Prostate gland (tissue), 2 donors: Measurements from ENCODE around the gene SMIM38. TPM values are rescaled to one million over a fixed set of nuclear protein-coding genes. Genes with fewer than 3 reads are reported as not detected.
A peak's percentile ranks its signal among the peaks of the same experiment; 100 is the strongest.
"Not testable (repeated sequence)": the region's sequence is repeated elsewhere in the genome, so short reads cannot be mapped to it uniquely, and the experiment has no call there.

Source experiments
- DNase-seq: peaks from one replicate; pipeline ENCODE4 v3.0.0-alpha.2; 2019; ENCODE audit warnings: low spot score
- H3K27ac ChIP-seq, 2 donors: fragments of 200-600 bp; sonication (generic); 2 replicates each; pipeline ENCODE4 v1.5.1; 2017 to 2019
- H3K27me3 ChIP-seq: fragments of 200-600 bp; sonication (generic); replicated peaks from 2 replicates; pipeline ENCODE4 v1.5.1; 2019; ENCODE audit not compliant: insufficient read depth
- H3K36me3 ChIP-seq, 2 donors: fragments of 200-600 bp; sonication (generic); 1 replicate in 1 of 2; 2 replicates in 1 of 2; pipeline versions ENCODE4 v1.5.1 to v1.8.1; 2017 to 2019
- H3K4me1 ChIP-seq: fragments of 200-600 bp; sonication (generic); replicated peaks from 2 replicates; pipeline ENCODE4 v1.5.1; 2019
- H3K4me3 ChIP-seq, 2 donors: fragments of 200-600 bp; sonication (generic); 2 replicates each; pipeline ENCODE4 v1.5.1; 2017 to 2019
- H3K9me3 ChIP-seq: fragments of 200-600 bp; sonication (generic); 2 replicates; pipeline ENCODE4 v1.5.1; 2017
- POLR2A ChIP-seq: fragments of 450-650 bp; IDR thresholded peaks from one replicate; pipeline ENCODE4 v1.6.1; 2016; ENCODE audit warnings: antibody characterized with exemption, mild to moderate bottlenecking
- POLR2AphosphoS5 ChIP-seq: sonication (generic); formaldehyde crosslinking; IDR thresholded peaks from one replicate; pipeline ENCODE4 v1.6.1; 2017; ENCODE audit warnings: antibody characterized with exemption
- WGBS: methylation state at CpG from one replicate; pipeline ENCODE4 v1.1.5; 2018; 5-methylcytosine and 5-hydroxymethylcytosine counted together
- intact Hi-C: fragments of 100-400 bp; cut with DNase I; formaldehyde crosslinking; loops from one replicate; pipeline ENCODE4 v1.14.2; 2022
- total RNA-seq, 2 donors: library from RNA; depleted of rRNA; stranded (reverse); fragments of >200 nt; gene quantifications; one replicate each; pipeline ENCODE4 v1.1.0, GENCODE V29; 2016
- TF ChIP-seq, protein P1 (sequence below), 4 experiments: fragments of 200-600 bp in 2 of 4; fragments of 450-650 bp in 2 of 4; sonication (generic) in 2 of 4; IDR thresholded peaks; 1 replicate in 3 of 4; 2 replicates in 1 of 4; pipeline ENCODE4 v1.5.1; 2016 to 2019; ENCODE audit warnings: antibody characterized with exemption in 4 of 4, mild to moderate bottlenecking in 2 of 4, moderate library complexity in 2 of 4

The SMIM38 gene
- total RNA-seq, 2 donors from 2014 or later = 2.8 to 3.9 TPM

GRCh38 chr11:69131121-69131566 lies 24.6 kb upstream of the SMIM38 start:
- Histone ChIP-seq H3K9me3 (no peaks in the 10 kb centered on the region), H3K4me3 (no peak overlapping the region), H3K4me1 (no peaks in the 10 kb centered on the region), H3K27ac (no peak overlapping the region), H3K27me3 (no peaks in the 10 kb centered on the region), H3K36me3 (no peaks in the 10 kb centered on the region)
- no peak for DNase-seq
- 87% methylated on average over 10 of the region's 11 CpGs for WGBS
- no peak for TF ChIP-seq POLR2A
- TF ChIP-seq, protein P1, sequence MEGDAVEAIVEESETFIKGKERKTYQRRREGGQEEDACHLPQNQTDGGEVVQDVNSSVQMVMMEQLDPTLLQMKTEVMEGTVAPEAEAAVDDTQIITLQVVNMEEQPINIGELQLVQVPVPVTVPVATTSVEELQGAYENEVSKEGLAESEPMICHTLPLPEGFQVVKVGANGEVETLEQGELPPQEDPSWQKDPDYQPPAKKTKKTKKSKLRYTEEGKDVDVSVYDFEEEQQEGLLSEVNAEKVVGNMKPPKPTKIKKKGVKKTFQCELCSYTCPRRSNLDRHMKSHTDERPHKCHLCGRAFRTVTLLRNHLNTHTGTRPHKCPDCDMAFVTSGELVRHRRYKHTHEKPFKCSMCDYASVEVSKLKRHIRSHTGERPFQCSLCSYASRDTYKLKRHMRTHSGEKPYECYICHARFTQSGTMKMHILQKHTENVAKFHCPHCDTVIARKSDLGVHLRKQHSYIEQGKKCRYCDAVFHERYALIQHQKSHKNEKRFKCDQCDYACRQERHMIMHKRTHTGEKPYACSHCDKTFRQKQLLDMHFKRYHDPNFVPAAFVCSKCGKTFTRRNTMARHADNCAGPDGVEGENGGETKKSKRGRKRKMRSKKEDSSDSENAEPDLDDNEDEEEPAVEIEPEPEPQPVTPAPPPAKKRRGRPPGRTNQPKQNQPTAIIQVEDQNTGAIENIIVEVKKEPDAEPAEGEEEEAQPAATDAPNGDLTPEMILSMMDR (IDR thresholded peaks at IDR 0.05) = no peak
- intact Hi-C loops = no loop called here

GRCh38 chr11:69131644-69132300 lies 24.0 kb upstream of the SMIM38 start:
- H3K27ac ChIP-seq = no peak overlapping the region
- no peak for TF ChIP-seq POLR2A
- TF ChIP-seq POLR2AphosphoS5 = peak; percentile 78
- TF ChIP-seq, protein P1 (IDR thresholded peaks at IDR 0.05) = peak; percentile 75 to 98 (median 90)
- no peaks in the 10 kb centered on the region for H3K4me1 ChIP-seq
- no peaks in the 10 kb centered on the region for H3K9me3 ChIP-seq
- no peaks in the 10 kb centered on the region for H3K27me3 ChIP-seq
- no peak overlapping the region for H3K4me3 ChIP-seq
- peak; percentile 87 for DNase-seq
- WGBS = 59% methylated on average over 15 of the region's 15 CpGs
- no peaks in the 10 kb centered on the region for H3K36me3 ChIP-seq
- intact Hi-C loops = no loop called here

DNA sequence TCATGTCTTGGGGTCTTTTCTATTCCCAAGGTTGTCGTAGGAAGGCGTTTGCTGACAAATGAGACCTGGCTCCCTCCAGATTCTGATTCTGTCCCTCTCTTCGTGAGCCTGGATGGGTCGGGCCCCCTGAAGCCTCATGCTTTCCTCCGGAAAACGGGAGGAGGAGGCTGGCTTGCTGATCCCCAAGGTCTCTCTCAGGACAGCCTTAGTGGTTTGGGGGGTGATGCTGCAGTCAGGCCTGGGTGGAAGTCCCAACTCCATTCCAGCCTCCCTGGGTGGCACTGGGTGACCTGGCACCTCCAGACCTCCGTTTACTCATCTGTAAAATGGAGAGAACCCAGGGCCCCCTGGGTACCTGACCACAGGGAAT lies 23.4 kb upstream of the SMIM38 start:
- Histone ChIP-seq H3K9me3 (no peaks in the 10 kb centered on the region), H3K27ac (no peak overlapping the region), H3K36me3 (no peaks in the 10 kb centered on the region), H3K27me3 (no peaks in the 10 kb centered on the region), H3K4me3 (no peak overlapping the region), H3K4me1 (no peaks in the 10 kb centered on the region)
- TF ChIP-seq, protein P1 (IDR thresholded peaks at IDR 0.05) = no peak
- TF ChIP-seq POLR2AphosphoS5 (no peak), POLR2A (no peak)
- intact Hi-C loops = no loop called here
- no peak for DNase-seq
- WGBS = 95% methylated on average over 7 of the region's 7 CpGs

DNA sequence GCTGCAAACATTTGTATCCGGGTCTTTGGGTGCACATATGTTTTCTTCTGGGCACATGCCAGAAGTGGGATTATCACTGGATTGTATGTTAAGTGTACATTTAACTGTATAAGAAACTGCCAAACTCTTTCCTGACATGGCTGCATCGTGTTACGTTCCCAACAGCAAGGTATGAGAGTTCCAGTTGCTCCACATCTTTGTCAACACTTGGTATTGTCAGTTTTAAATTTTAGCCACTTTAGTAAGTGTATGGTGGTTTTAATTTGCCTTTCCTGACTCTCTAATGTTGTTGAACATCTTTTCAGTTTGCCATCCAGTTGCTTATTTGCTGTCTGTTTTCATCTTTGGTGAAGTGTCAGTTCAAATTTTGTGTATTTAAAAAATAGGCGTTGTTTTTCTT lies 22.5 kb upstream of the SMIM38 start:
- Histone ChIP-seq H3K4me1 (no peaks in the 10 kb centered on the region), H3K36me3 (no peaks in the 10 kb centered on the region), H3K27ac (no peak overlapping the region), H3K4me3 (no peak overlapping the region), H3K27me3 (no peaks in the 10 kb centered on the region), H3K9me3 (no peaks in the 10 kb centered on the region)
- DNase-seq = no peak
- TF ChIP-seq POLR2AphosphoS5 (no peak), POLR2A (no peak)
- TF ChIP-seq, protein P1 (IDR thresholded peaks at IDR 0.05) = no peak
- intact Hi-C loops = no loop called here
- WGBS = 98% methylated on average over 4 of the region's 4 CpGs

DNA sequence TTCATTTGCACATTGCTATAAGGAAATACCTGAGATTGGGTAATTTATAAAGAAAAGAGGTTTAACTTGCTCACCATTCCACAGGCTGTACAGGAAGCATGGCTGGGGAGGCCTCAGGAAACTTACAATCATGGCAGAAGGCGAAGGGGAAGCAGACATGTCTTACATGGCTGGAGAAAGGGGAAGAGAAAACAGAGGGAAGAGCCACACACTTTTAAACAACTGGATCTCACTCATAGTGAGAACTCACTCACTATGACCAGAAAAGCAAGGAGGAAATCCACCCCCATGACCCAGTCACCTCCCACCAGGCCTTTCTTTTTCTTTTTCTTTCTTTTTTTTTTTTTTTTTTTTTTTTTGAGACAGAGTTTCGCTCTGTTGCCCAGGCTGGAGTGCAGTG lies 21.6 kb upstream of the SMIM38 start:
- WGBS = 93% methylated on average over 2 of the region's 2 CpGs
- not testable (repeated sequence) for H3K27ac ChIP-seq

More for the DNA sequence above, 21.6 kb upstream of the SMIM38 start:
- intact Hi-C loops, H3K9me3 ChIP-seq, H3K4me1 ChIP-seq, H3K36me3 ChIP-seq, H3K4me3 ChIP-seq, H3K27me3 ChIP-seq, DNase-seq: not testable (repeated sequence)
